Activated CD8-positive, alpha-beta memory T cell treated with anti-CD3 and anti-CD28 coated beads, Interleukin-2, amount 50 U/mL, for 1 hour (primary cell): ENCODE measurements around the gene CAMTA1.

Source experiments
- DNase-seq: peaks from one replicate; pipeline ENCODE4 v3.0.0-alpha.2; 2020; ENCODE audit errors: extremely low read depth

Gene CAMTA1

DNA sequence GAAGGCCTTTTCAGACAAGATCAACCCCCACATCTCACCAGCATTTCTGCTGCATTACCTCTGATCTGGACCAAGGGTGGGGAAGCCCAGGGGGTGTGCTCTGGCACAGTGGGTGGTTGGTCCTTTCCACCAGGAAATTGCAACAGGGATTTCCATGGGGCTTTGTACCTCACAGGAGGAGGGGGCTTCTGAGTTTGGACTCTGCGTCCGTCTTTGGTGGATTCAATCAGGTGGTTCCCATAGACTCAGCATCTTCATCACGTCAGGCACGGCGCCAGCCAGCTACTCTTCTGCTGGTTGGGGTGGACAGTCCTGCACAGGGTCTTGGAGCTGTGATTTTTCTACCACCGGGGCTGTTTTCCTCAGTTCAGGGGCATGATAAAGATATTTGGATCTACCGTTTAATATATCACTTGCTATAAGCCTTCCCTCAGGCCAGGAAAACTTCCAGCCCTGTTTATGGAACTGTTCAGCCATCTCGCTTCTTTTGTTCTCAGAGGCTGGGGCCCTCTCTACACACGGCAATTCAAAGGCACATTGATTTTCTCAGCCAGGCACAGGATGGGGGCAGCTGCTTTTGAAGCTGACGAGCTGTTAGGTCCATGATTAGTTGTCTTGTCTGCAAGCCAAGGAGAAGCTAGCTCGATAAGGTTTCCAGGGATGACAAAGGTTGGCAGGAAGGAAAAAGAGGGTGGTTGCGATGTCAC, 467.3 kb downstream of the CAMTA1 start:
- no peak for DNase-seq

DNA sequence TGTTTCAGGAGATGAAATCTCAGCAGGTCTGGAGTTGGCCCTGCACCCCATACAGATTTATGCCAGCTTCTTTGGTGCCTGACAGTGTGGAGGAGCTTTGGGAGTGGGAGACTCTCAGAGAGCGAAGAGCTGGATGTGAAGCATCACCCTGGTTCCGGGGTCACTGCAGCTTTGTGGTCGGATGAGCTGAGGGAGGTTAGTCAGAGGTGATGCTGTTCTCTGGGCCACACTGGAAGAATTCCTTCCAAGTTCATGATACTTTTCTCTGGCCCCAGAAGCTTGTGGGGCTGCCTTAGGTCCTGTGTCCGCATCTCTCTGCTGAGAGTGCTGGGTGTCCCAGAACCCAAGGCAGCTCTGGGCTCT, 467.8 kb downstream of the CAMTA1 start:
- DNase-seq: no peak

DNA sequence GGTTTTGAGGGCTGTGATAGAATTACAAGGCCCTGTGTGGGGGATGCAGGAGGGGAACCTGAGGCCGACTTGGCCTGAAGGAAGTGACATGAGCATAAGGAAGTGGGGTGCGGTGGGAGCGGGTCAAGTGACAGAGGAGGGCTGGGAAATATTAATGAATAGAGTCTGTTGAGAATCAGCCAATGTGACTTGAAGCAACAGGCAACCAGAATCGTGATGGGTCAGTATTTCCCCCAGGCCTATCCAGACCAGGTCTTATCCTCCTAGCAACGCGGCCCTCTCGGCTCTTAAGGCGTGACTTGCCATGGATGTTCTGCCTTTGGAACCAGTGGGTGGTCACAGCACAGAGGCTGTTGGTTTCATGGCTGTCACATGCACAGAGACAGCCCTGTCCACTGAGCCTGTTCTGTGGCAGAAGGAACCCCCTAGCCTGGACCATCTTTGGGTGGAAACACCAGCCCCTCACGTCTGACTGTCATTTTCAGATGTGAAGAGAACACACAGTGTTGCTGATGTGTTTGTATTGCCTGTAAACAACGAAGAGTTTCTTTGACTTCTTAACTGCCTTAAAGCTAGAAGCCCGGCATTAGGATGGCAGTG, 468.8 kb downstream of the CAMTA1 start:
- no peak for DNase-seq

DNA sequence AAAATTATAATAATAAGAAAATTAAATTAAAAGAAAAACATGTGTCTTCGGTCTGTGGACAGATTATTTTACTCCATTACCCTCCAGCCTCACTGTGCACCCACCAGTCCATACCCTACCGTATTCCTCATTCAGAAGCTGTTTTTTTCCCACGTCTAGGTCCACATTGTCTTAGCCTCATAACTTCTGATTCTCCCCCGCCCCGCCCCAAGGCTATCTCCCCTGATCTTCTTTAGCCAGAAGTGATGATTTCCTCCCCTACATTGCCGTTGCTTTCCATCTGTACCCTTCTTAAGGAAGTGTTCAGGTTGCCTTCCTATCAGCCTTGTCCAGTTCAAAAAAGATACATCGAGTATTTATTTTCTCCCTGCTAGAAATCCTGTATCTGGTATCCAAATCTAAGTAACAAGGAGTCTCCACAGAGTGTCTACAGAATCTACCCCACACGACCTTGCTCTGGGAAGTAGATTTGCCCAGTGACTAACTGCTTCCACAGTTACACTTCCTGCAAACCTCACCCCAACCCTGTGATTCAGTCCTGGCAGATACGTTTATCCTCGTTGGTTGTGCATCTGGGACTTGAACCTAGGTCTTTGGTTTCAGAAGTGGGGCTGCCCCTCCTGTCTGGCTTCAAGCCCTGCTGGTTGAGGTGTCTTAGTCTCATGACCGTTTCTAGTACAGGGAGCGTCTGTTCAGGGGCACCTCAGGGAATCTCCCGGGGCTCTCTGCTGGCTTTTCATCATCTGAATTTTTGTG, 470.2 kb downstream of the CAMTA1 start:
- no peak for DNase-seq

DNA sequence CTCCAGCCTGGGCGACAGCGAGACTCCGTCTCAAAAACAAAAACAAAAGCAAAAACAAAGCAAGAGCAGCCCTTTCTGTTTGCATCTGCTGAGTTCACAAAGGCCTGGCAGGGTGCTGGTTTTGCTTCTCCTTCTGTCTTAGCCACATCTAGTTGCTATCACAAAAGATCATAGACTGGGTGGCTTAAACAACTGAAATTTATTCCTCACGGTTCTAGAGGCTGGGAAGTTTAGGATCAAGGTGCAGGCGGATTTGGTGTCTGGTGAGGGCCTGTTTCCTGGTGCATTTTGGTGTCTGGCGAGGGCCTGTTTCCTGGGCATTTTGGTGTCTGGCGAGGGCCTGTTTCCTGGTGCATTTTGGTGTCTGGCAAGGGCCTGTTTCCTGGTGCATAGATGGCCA, 471.3 kb downstream of the CAMTA1 start:
- no peak for DNase-seq

DNA sequence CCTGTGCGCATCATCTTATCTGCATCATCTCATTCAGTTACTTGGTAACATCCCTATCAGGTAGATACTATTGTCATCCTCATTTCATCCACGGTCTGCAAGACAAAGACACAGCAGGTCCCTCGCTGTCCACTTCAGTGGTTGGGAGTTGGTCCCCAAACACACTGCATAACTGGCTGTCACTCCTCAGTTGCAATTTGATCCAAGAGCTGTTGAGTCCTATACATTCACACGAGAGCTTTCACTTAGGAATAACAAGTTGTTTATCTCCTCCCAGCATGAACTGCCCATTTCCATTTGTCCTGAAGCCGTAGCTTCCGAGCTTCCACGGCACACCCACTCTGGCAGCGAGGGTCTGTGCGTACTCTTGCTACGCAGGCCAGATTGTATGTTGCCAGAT, 472.0 kb downstream of the CAMTA1 start:
- no peak for DNase-seq

DNA sequence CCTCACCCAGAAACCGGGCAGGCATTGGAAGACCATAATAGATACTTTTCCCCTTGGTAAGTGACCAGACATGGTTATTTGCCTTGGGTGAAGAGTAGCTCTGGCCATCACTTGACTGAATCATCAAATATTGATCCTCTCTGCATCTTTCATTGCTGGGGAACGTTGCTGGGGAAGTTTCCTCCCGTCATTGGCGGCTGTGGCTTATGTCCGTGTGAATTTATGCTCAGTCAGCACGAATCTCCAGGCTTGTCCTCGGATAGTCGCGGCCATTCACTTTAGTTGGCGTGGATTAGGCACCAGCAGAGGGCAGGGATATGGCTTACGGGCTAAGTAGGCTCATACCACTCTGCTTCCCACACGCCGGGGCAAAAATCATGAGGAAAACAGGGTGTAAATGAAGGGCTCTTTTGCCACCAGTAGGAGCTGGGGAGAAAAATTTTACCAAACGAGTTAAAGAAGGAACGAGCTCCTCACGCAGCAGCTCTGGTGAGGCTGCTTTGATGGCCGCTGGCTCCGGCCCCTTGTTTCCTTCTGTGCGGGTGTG, 473.4 kb downstream of the CAMTA1 start:
- DNase-seq: no peak

DNA sequence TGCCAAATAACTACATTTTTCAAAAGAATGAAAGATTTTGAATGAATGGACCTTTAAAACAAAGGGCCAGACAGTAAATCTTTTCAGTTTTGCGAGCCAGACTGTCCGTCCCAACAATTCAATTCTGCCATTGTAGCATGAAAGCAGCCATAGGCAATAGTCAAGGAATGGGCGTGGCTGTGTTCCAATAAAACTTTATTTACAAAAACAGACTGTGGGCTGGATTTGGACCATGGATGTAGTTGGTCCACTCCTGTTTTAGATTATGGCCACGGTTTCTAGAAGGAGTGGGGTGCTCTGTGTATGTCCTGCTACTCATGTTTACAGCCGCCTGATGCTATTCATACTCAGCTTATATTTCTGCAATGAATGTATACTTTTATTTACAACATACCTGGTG, 474.7 kb downstream of the CAMTA1 start:
- DNase-seq: no peak

DNA sequence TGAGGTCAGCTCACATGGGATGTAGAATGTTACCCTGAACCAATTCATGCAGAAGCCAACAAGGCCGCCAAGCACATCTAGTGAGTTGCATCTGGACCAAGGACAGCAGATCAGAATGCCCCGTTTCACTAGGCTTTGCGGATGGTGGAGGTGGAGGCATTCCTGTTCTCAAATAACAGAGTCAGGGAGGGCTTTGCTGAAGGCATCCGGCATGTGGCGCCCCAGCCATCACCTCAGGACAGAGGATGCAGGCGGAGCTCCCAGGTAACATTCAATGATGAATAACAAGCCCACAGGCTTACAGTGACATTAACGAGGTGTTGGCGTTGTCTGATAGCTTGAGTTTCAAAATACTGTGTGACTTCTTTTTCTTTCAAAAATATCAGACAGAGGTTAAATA, 476.2 kb downstream of the CAMTA1 start:
- DNase-seq: no peak

DNA sequence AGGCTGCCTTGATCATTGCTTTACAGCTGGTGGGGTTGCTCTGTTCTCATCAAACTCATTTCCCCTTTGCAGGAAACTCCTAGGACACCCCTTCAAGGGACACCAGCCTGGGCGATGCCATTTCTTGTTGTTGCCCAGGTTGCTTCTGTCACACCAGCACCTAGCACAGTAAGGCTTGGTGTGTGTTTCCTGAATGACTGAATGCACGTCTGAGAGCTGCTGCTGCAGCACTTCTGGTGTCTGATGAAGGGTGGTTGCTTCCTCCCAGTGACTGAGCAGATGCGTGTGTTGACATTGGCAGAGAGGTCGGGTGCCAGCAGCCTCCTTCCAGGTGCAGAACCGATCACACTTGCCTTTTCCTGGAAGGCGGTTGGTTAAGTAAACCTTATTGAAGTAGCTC, 477.4 kb downstream of the CAMTA1 start:
- no peak for DNase-seq

DNA sequence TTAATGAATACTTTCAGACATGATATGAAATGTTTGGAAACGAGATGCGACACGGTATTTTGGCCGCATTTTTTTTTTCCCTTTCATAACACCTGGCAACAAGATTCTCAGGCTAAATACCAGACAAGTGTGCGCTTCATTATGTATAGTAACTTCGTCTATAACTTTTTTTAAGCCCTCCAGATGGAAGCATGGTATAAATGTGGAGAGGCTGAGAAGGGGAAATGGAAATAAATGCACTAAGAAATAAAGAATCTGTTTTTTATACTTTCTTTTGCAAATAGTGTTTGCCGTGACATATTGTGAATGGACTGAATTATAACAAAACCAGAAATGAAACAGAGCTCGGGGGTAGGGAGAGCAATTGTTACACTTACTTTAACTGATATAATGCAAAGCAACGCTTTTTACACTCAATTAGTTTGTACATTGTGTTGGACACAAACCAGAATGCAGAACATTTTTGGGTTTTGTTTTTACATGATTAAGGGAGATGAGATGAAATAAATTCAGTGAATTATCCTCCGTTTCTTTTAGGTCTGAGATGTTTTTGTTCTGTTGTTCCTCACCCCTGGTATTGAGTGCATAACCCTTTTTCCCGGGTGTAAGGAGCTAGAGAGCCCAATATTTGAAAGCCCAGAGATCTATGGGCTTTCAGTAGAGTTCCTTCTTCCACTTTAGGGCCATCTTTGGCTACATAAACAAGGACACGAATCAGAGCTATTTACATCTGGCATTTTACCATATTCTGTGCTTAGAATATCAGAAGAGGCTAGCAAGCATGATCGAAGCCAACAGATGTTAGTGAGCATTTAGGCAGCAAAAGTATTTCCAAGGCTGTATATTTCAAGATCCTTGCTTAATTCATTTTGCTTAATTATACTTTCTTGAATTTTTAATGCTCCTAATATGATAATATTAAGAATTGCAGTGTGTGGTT, 478.0 kb downstream of the CAMTA1 start:
- DNase-seq: no peak

DNA sequence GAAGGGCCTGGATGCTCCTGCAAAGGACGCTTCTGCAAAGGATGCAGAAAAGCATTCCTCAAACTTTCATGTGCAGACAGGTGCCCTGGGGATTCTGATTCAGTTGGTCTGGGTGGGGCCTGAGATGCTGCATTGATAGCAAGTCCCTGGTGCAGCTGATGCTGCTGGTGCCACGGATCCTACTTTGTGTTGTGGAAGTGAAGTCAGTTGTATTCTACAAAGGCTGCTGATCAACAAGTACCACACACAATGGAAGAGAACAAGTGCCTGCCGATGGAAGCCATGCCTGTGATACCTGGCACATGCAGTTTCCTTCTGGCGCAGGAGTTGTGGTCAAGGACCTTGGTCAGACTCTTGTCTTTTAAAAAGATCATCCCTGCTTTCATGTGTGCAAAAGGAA, 478.8 kb downstream of the CAMTA1 start:
- DNase-seq: no peak

DNA sequence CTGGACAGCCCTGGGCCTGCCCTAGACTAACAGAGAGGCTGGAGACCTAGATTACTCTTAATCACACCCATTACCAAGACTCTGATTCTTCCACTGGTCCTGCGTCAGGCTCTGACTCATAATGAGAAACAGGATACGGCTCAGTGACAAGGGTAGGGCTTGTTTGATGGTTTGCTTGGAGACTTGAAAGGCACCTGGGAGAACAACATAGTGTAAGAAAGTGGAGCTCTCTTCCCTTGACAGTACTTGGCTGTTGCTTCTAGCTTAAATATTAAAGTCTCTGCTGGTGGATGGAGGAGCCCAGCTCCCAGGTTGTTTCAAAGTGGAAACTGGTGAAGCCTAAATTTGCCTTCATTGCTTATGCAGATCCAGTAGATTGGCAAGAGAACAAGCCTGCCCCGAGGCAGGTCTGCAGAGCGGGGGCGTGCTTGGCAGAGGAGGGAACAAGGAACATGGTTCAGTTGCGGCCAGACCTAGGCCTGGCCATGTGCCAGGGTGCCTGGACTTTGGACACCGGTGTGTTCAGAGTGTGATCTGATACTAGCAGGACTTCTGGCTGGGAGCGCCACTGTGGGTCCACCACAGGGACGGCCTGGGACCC, 480.6 kb downstream of the CAMTA1 start:
- DNase-seq: no peak

DNA sequence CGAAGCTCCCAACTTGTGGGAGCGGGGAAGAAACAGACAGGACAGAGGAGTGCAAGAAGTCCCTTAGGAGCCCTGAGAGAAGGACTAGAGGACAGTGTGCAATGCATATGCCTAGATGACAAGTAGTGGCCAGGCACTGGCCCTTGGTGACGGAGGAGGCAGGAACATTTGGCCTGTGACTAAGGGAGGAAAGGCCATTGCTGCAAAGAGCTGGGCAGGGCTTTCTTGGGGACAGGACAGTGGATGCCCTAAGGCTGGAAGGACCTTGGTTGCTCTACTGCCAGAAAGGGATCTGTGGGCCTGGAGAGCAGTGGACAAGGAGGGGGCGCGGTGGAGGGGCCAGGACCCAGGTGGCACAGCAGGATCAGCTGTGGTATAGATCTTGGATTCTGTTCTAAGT, 481.3 kb downstream of the CAMTA1 start:
- DNase-seq: no peak

DNA sequence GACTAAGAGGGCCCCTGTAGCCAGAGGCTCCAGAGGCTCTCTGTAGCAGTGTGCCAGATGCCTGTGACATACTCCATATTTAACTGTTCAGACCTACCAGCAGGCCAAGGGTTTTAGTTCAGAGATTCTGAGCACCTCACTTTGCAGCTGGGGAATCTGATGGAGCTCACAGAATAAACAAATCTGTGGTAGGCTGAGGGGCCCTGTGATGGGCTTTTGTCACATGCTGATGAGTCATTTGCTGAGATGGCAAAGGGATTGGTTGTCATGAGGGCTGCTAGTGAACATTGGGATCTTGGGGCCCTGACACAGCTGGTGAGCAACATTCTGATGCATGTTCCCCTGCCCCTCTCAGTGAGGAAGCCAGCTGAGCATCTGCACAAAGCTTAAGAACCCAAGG, 482.2 kb downstream of the CAMTA1 start:
- DNase-seq: no peak

DNA sequence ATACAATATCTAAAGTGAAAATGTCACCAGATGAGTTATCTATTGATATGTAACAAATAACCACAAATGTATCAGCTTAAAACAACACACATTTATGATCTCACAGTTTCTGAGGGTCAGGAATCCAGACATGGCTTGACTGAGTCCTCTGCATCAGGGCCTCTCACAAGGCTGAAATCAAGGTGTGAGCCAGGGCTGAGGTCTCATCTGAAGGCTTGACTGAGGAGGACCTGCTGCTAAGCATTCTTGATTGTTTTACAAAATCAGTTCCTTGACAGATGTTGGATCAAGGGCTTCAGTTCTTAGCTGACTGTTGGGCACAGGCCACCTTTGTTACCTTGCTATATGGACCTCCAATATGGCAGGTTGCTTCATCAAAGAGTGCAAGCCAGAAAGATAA, 483.7 kb downstream of the CAMTA1 start:
- DNase-seq: no peak

DNA sequence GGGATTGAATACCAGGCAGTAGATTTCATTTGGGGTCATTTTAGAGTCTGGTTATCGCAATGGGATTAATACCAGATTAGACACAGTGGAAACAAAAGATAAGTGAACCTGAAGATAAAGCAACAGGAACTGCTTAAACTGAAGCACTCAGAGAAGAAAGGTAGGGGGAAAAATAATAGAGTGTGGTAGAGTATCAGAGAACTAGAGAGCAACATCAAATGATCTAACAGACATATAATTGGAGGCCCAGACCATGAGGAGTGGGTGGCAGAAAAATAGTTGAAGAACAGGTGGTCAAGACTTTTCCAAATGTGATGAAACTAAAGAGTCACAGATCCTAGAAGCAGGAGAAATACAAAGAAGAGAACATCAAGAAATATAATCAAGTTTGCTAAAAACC, 484.3 kb downstream of the CAMTA1 start:
- DNase-seq: no peak

DNA sequence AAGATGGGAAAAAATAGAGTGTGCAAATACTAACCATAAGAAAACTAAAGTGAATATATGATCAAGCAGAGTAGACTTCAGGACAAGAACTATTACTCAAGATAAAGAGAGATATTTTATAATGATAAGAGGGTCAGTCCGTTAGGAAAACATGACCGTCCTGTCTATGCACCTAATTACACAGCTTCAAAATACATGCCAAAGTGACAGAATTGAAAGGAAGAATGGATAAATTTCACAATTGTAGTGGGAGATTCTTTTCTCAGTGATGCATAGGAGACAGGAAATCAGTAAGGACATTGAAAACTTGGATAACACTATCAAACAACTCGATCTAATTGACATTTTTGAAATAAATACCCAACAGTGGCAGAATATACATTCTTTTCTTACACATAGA, 489.0 kb downstream of the CAMTA1 start:
- no peak for DNase-seq

DNA sequence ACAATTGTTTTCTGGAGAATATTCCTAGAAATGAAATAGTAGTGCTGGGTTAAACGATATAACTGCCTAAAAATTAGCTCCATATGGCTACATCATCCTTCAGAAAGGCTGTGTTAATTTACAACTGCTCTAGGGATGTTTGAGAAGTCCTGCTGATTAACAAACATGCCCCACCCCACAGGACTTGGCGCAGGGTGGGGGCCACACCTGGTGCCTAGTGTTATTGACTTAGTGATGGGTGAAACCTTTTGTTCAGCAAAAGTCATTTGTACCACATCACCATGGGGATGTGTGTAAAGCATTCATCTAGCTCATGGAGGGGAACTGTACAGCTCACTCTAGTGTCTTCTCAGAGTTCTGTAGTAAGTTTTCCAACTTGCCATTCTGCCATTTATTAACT, 492.8 kb downstream of the CAMTA1 start:
- DNase-seq: no peak

DNA sequence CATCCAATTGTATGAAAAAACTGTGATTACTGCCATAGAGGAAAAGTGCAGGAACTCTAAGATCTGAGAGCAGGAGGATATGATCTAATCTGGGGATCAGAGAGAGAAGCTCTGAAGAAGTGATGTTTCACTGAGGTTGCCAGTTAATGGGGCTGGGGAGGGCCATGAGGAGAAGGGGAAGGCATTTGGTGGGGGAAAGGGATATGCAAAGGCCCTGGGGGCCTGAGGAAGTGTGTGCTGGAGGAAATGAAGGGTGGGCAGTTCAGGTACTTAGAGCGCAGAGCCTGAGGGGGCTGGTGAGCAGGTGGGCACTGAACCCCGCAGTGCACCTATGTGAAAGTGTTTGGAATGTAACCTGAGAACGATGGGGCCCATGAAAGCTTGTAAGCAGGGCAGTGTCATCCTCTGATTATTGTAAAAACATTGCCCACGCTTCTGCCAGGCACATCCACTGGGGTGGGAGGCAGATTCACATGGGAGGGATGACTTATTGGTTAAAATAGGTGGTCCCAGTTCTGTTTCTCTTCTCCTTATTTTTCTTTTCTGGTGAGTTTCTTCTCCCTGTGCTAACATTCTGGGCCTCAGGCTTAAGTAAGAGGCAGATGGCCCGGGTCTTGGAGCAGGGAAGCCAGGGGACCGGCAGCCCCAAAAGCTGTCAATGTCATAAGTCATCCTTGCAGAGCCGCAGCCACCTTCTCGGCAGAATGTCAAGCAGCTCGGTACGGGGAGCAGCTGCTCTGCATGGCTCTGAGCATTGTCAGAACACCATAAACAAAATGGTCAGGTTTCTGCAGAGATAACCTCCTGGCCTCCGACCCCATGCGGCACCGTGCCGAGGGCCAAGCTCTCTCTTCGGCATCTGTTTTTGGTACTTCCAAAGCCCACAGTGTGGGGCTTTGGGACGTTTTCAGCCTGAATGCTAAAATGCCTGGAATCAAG, 493.8 kb downstream of the CAMTA1 start:
- no peak for DNase-seq
